Peyer's patch (tissue), 4 donors: Measurements from ENCODE around the gene NDUFS7. TPM values are rescaled to one million over a fixed set of nuclear protein-coding genes. Genes with fewer than 3 reads are reported as not detected.

ENCODE experiments used
- DNase-seq, 3 donors: peaks; one replicate each; pipeline ENCODE4 v3.0.0-alpha.2; 2017 to 2019
- H3K27ac ChIP-seq, 4 donors: fragments of 200-600 bp; sonication (generic); one replicate each; pipeline ENCODE4 v1.5.1; 2016 to 2019
- H3K27me3 ChIP-seq, 2 donors: fragments of 200-600 bp; sonication (generic); one replicate each; pipeline ENCODE4 v1.5.1; 2019
- H3K36me3 ChIP-seq, 3 donors: fragments of 200-600 bp; sonication (generic); one replicate each; pipeline ENCODE4 v1.5.1; 2016 to 2019
- H3K4me1 ChIP-seq, 4 donors: fragments of 200-600 bp; sonication (generic); one replicate each; pipeline ENCODE4 v1.5.1; 2016 to 2019
- H3K4me3 ChIP-seq, 4 donors: fragments of 200-600 bp; sonication (generic); 1 replicate in 3 of 4; 2 replicates in 1 of 4; pipeline ENCODE4 v1.5.1; 2016 to 2019; ENCODE audit warnings: mild to moderate bottlenecking in 1 of 4
- H3K9me3 ChIP-seq, 4 donors: fragments of 200-600 bp; sonication (generic); one replicate each; pipeline ENCODE4 v1.5.1; 2016 to 2019; ENCODE audit warnings: mild to moderate bottlenecking in 1 of 4
- POLR2A ChIP-seq, 2 donors: fragments of 450-650 bp; IDR thresholded peaks; one replicate each; pipeline ENCODE4 v1.5.1; 2017; ENCODE audit warnings: antibody characterized with exemption in 2 of 2, mild to moderate bottlenecking in 2 of 2, moderate library complexity in 2 of 2
- total RNA-seq, 4 donors: library from RNA; depleted of rRNA; stranded (reverse); fragments of >200 nt; gene quantifications; one replicate each; pipeline ENCODE4 v1.1.0, GENCODE V29; 2016
- TF ChIP-seq, protein P1 (sequence below), 6 experiments: fragments of 450-650 bp in 4 of 6; fragments of 200-600 bp in 2 of 6; sonication (generic) in 1 of 6; IDR thresholded peaks; one replicate each; pipeline ENCODE4 v1.5.1; 2017 to 2019; ENCODE audit warnings: antibody characterized with exemption in 6 of 6, mild to moderate bottlenecking in 3 of 6, moderate library complexity in 1 of 6

The NDUFS7 gene
- total RNA-seq, 4 donors from 2014 or later = 99.9 to 165 (median 156) TPM

- TF ChIP-seq, protein P1, sequence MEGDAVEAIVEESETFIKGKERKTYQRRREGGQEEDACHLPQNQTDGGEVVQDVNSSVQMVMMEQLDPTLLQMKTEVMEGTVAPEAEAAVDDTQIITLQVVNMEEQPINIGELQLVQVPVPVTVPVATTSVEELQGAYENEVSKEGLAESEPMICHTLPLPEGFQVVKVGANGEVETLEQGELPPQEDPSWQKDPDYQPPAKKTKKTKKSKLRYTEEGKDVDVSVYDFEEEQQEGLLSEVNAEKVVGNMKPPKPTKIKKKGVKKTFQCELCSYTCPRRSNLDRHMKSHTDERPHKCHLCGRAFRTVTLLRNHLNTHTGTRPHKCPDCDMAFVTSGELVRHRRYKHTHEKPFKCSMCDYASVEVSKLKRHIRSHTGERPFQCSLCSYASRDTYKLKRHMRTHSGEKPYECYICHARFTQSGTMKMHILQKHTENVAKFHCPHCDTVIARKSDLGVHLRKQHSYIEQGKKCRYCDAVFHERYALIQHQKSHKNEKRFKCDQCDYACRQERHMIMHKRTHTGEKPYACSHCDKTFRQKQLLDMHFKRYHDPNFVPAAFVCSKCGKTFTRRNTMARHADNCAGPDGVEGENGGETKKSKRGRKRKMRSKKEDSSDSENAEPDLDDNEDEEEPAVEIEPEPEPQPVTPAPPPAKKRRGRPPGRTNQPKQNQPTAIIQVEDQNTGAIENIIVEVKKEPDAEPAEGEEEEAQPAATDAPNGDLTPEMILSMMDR (IDR thresholded peaks at IDR 0.05) = no peak
- no peak for TF ChIP-seq POLR2A (IDR thresholded peaks at IDR 0.05)
- Histone ChIP-seq H3K36me3 (peaks cover 0 to 22% (median 0%) of the 10 kb centered on the region in 3 donors), H3K4me1 (peaks cover 4 to 52% (median 11%) of the 10 kb centered on the region in 4 donors)
Measured at GRCh38 chr19:1397838-1398237, 14.1 kb downstream of the NDUFS7 start.

GRCh38 chr19:1399079-1399478 is 15.4 kb downstream of the NDUFS7 start:
- no peak for DNase-seq
- Histone ChIP-seq H3K9me3 (no peaks in the 10 kb centered on the region), H3K27me3 (peaks cover 0 to 6% of the 10 kb centered on the region in 2 donors), H3K4me3 (no peak overlapping the region), H3K27ac (no peak overlapping the region), H3K36me3 (peaks cover 0 to 10% (median 0%) of the 10 kb centered on the region in 3 donors), H3K4me1 (peaks cover 4 to 52% (median 11%) of the 10 kb centered on the region in 4 donors)
- TF ChIP-seq POLR2A (IDR thresholded peaks at IDR 0.05) = no peak
- TF ChIP-seq, protein P1 (IDR thresholded peaks at IDR 0.05) = no peak

More at GRCh38 chr19:1397838-1398237, 14.1 kb downstream of the NDUFS7 start:
- Histone ChIP-seq H3K27me3 (peaks cover 0 to 6% of the 10 kb centered on the region in 2 donors), H3K9me3 (no peaks in the 10 kb centered on the region), H3K4me3 (no peak overlapping the region), H3K27ac (no peak overlapping the region)
- DNase-seq = no peak

- DNase-seq = no peak
- Histone ChIP-seq H3K36me3 (peaks cover 0 to 3% (median 0%) of the 10 kb centered on the region in 3 donors), H3K4me1 (peaks cover 4 to 52% (median 11%) of the 10 kb centered on the region in 4 donors), H3K27me3 (peaks cover 0 to 6% of the 10 kb centered on the region in 2 donors), H3K9me3 (no peaks in the 10 kb centered on the region), H3K27ac (no peak overlapping the region), H3K4me3 (no peak overlapping the region)
- no peak for TF ChIP-seq POLR2A (IDR thresholded peaks at IDR 0.05)
- TF ChIP-seq, protein P1 (IDR thresholded peaks at IDR 0.05) = no peak
Measured at GRCh38 chr19:1399745-1400144, 16.0 kb downstream of the NDUFS7 start.

DNA sequence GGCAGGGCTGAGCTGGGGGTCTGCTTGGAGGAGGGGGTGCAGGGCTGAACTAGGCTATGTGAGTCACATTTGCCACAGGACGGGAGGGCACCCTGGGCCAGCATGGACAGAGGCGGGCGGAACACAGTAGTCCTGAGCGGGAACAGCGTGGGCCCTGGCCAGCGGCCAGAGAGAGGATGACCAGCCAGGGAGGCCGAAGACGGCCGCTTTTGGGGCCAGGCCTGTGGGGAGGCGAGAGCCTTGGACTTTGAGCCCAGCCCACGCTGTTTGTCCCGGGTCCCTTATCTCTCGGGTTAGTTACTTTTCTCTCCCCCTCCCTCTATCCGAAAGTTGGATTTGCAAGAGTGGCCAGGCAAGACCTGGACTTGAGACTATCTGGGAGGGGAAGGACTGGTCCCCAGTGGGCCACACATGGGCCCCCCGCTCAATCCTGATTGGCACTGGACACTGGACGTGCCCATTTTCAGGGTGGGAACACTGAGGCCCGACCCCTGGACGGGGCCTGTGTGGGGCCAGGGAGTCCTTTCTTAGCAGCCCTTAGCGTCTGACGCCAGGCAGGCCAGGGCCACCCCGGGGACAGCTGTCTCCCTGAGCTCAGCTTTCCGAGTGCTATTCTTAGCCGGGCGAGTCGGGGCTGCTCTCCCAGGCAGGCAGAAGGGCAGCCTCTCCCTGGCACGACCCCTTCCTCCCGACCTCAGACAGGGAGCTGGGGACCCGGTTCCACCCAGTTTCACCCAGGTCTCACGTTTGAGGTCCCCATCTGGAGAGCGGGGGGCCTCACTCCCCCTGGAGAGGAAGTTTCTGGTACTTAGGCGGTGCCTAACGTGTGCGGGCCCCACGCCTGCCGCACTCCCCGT is 16.8 kb downstream of the NDUFS7 start:
- no peak for DNase-seq
- Histone ChIP-seq H3K36me3 (no peaks in the 10 kb centered on the region), H3K9me3 (no peaks in the 10 kb centered on the region), H3K27me3 (peaks cover 0 to 6% of the 10 kb centered on the region in 2 donors), H3K4me3 (peak overlapping the region; percentile 53 to 72 (median 66)), H3K27ac (peak overlapping the region in 1 of 4 donors; percentile 56), H3K4me1 (peaks cover 4 to 45% (median 11%) of the 10 kb centered on the region in 4 donors)
- no peak for TF ChIP-seq POLR2A (IDR thresholded peaks at IDR 0.05)
- TF ChIP-seq, protein P1 (IDR thresholded peaks at IDR 0.05) = no peak

GRCh38 chr19:1401138-1401888 is 17.6 kb downstream of the NDUFS7 start, which contains the start of gene GAMT:
TSS of gene GAMT (minus strand) at chr19:1401542. CDS start at chr19:1401476, 66 bp downstream.
- peak in 2 of 3 donors; percentile 67 to 74 for DNase-seq
- H3K27me3 ChIP-seq = peaks cover 0 to 6% of the 10 kb centered on the region in 2 donors
- peaks cover 4 to 41% (median 11%) of the 10 kb centered on the region in 4 donors for H3K4me1 ChIP-seq
- no peaks in the 10 kb centered on the region for H3K9me3 ChIP-seq
- TF ChIP-seq POLR2A (IDR thresholded peaks at IDR 0.05) = no peak
- TF ChIP-seq, protein P1 (IDR thresholded peaks at IDR 0.05) = peak; percentile 3 to 49 (median 38)
- no peaks in the 10 kb centered on the region for H3K36me3 ChIP-seq
- peak within 1 kb of the TSS in 1 of 4 donors; percentile 56 for H3K27ac ChIP-seq
- H3K4me3 ChIP-seq = peak within 1 kb of the TSS; percentile 53 to 72 (median 66)
